Measurements from ENCODE around the gene PAOX.
"Not testable (repeated sequence)": the region's sequence is repeated elsewhere in the genome, so short reads cannot be mapped to it uniquely, and the experiment has no call there.

The PAOX gene

GRCh38 chr10:133411523-133412380 is 32.7 kb downstream of the PAOX start:
- no peak for DNase-seq

DNA sequence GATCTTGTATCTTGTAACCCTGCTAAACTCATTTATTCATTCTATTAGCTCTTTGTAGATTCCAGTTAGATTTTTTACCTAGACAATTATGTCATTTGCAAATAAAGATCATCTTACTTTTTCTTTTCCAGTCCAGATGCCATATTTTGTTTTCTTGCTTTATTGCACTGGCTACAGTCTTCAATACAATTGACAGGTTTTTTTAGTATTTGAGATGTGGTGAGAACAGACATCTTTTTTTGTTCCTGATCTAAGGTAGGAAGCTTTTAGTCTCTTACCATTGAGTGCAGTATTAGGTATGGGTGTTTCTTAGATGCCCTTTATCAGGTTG is 33.3 kb downstream of the PAOX start:
- no peak for DNase-seq

DNA sequence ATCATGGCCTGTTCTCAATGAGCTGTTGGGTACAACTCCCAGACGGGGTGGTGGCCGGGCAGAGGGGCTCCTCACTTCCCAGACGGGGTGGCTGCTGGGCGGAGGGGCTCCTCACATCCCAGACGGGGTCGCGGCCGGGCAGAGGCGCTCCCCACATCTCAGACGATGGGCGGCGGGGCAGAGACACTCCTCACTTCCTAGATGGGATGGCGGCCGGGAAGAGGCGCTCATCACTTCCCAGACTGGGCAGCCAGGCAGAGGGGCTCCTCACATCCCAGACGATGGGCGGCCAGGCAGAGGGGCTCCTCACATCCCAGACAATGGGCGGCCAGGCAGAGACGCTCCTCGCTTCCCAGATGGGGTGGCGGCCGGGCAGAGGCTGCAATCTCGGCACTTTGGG is 35.3 kb downstream of the PAOX start:
- not testable (repeated sequence) for DNase-seq

- DNase-seq: no peak
Measured at GRCh38 chr10:133415752-133416151, 36.7 kb downstream of the PAOX start.

GRCh38 chr10:133418289-133418993 is 39.4 kb downstream of the PAOX start:
- DNase-seq: no peak

DNA sequence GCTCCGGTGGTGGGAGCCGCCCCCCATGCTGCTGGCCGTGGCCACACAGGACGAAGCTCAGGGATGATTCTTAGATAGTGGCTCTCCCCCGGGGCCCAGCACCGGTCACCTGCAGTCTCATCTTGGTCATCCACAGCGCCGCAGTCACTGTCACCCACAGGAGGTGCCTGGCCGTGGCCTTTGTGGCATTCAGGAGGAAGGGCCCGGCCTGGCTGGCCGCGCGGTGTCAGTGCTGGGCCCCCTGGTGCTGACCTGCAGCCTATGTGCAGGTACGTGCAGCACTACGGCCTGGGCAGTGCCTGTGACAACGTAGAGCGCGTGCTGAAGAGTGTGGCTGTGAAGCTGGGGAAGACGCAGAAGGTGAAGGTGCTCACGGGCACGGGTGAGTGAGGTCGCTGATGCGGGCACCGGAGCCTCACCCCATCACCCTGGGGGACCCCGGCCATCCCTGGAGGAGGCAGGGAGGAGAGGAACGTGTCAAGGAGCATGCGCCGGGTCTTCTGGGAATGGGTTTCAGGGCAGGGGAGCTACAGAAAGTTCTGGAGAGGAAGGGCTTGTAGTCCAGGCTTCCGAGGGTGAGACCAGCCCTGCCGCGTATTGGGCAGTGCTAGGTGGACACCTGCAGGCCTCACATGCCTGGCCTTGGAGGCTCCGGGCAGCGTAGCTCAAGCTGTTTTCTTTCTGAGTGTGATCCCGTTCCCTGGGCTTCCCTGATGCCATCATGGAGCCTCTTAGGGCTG is 40.3 kb downstream of the PAOX start:
- DNase-seq: no peak

- no peak for DNase-seq
Measured at GRCh38 chr10:133420028-133420427, 41.0 kb downstream of the PAOX start.

GRCh38 chr10:133420579-133420978 is 41.5 kb downstream of the PAOX start:
- no peak for DNase-seq

- DNase-seq: no peak
Measured at GRCh38 chr10:133421336-133422222, 42.5 kb downstream of the PAOX start.

GRCh38 chr10:133422223-133422806 is 43.3 kb downstream of the PAOX start:
- DNase-seq: no peak

GRCh38 chr10:133422807-133423771 is 44.0 kb downstream of the PAOX start:
- no peak for DNase-seq

- DNase-seq: not testable (repeated sequence)
Measured at GRCh38 chr10:133424102-133424501, 45.0 kb downstream of the PAOX start.

GRCh38 chr10:133424601-133425000 is 45.5 kb downstream of the PAOX start, which contains the start of gene SPRN:
Gene SPRN (minus strand): TSS chr10:133424625. CDS start chr10:133423681, 944 bp downstream.
- DNase-seq: not testable (repeated sequence)

- DNase-seq: not testable (repeated sequence)
Measured at GRCh38 chr10:133429571-133429970, 50.5 kb downstream of the PAOX start.

DNA sequence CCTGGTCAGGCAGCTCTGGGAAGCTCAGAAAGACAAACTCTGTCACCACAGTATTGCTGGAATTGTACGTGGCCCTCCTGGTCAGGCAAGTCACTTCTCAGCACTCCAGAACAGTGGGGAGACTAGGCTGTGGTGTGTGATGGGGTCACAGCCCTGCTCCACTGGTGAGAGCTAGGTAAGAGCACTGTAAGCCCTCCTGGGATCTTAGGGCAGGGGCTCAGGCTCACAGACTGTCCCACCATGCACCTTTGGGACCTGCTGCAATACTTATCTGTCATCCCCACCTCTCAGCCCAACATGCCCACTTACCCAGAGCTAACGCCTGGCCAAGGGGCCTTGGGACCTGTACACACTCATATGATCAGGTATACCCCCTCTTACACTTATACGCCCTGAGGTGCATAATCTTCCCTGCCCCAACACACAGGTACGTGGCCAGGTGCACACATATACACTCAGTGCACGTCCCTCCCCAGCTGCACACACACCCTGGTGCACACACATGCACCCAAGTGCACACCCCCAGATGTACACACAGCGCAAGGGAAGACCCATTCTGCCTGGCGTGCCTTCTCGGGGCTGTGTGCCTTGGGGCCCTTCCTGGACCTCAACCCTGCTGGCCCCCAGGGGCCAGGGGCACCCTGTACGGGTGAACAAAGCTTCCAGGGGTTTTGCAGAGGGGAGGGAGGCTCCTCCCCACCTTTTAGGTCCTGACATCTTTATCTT is 53.0 kb downstream of the PAOX start:
- not testable (repeated sequence) for DNase-seq

GRCh38 chr10:133432789-133433188 is 53.7 kb downstream of the PAOX start:
- DNase-seq: not testable (repeated sequence)

DNA sequence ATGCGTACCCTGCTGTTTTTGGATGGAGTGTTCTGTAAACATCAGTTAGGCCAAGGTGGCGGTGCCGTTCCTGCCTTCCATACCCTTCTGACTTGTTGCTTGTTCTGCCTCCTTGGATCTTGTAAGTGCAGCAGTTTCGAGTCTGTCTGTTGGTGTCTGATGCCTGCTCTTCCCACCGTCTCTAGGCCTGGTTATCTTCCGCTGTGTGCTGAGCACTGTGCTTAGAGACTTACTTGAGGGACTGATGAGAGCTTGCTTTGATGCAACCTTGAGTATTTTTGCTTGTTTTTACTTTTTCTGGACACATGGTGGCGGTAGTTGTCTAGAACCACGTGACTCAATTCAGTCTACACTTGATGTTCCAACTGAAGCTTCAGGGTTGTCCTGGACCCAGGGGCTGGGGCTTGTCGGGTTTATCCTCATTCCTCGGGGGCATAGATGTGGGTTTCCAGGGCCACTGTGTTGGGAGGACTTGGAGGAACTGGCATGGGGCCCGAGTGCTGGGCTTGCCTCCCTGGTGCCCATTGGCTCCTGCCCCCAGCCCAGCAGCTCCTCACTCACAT is 59.7 kb downstream of the PAOX start:
- peak; percentile 29 for DNase-seq

GRCh38 chr10:133439517-133440461 is 60.7 kb downstream of the PAOX start:
- no peak for DNase-seq
